ENCODE data around the gene PPARG. TPM values are rescaled to one million over a fixed set of nuclear protein-coding genes. Genes with fewer than 3 reads are reported as not detected.

The PPARG gene
- total and polyA plus RNA-seq, 2 of the 8 experiments (the other 6 are each of a cell fraction or from before 2014, with no cell fraction given): 0.06 TPM; not detected in 1

- Histone ChIP-seq H2BK5ac (ENCODE audit: low read depth, low read length) (no peak overlapping the region), H3K79me1 (ENCODE audit: low read depth, low read length) (no peaks in the 10 kb centered on the region), H3K18ac (ENCODE audit: extremely low read depth, low read length) (no peak overlapping the region), H2BK15ac (ENCODE audit: low read length) (no peak overlapping the region), H2AFZ (ENCODE audit: low read length) (no peak overlapping the region), H3K27ac (ENCODE audit: low read depth, low read length) (no peak overlapping the region), H2BK12ac (ENCODE audit: low read depth, low read length) (no peak overlapping the region), H3K4me2 (ENCODE audit: insufficient read depth in 1 of 2, low read depth in 2 of 2, low read length in 2 of 2) (no peak overlapping the region), H3K4me3 (ENCODE audit: extremely low read depth in 1 of 4, insufficient read depth in 2 of 4, low read depth in 3 of 4, low read length in 4 of 4) (no peak overlapping the region), H3K9me3 (ENCODE audit: insufficient read depth in 2 of 2, low read depth in 1 of 2, low read length in 1 of 2) (no peaks in the 10 kb centered on the region), H3K56ac (replicated peaks; ENCODE audit: insufficient read length, low read depth, low read length) (no peak overlapping the region), H3K36me3 (ENCODE audit: control insufficient read depth in 2 of 4, insufficient read depth in 4 of 4, low read length in 3 of 4) (no peaks in the 10 kb centered on the region), H4K91ac (replicated peaks; ENCODE audit: insufficient read length, low read length) (no peak overlapping the region), H4K20me1 (replicated peaks in 1 of 2; ENCODE audit: control insufficient read depth in 1 of 2, insufficient read depth in 2 of 2, low read length in 2 of 2) (no peaks in the 10 kb centered on the region), H3K14ac (ENCODE audit: insufficient read length) (no peak overlapping the region), H4K5ac (ENCODE audit: insufficient read length, low read depth, low read length) (no peak overlapping the region), H2AK5ac (ENCODE audit: low read depth, low read length) (no peak overlapping the region), H3K79me2 (ENCODE audit: control insufficient read depth in 1 of 2, insufficient read depth in 2 of 2, low read length in 2 of 2) (no peaks in the 10 kb centered on the region), H4K8ac (ENCODE audit: extremely low read depth, insufficient read depth, low read length) (no peak overlapping the region), H3K27me3 (replicated peaks in 1 of 4; ENCODE audit: control insufficient read depth in 3 of 4, extremely low read depth in 1 of 4, insufficient read depth in 3 of 4, low read length in 3 of 4) (no peaks in the 10 kb centered on the region), H3K4me1 (replicated peaks in 1 of 4; ENCODE audit: control insufficient read depth in 3 of 4, insufficient read depth in 4 of 4, low read length in 3 of 4) (no peaks in the 10 kb centered on the region; a peak in 1 of 7 replicates), H3K23me2 (ENCODE audit: low read depth, low read length) (no peaks in the 10 kb centered on the region), H3K23ac (ENCODE audit: insufficient read length) (no peak overlapping the region), H2BK120ac (replicated peaks; ENCODE audit: low read depth, low read length) (no peak overlapping the region), H2BK20ac (ENCODE audit: low read length) (no peak overlapping the region), H3K4ac (replicated peaks; ENCODE audit: insufficient read length, low read depth, low read length) (no peak overlapping the region), H3K9ac (replicated peaks in 1 of 4; ENCODE audit: extremely low read depth in 1 of 4, low read depth in 3 of 4, low read length in 3 of 4) (no peak overlapping the region)
- no peak for DNase-seq (ENCODE audit: low read depth in 1 of 2, low spot score in 2 of 2)
- ChIA-PET POLR2A (ENCODE audit: partially characterized antibody) (interaction anchor here (1.6 kb wide), 1 partner anchor 28 kb away, joined by 7 read pairs; the partner anchor contains the start of gene TSEN2), CTCF (ENCODE audit: partially characterized antibody) (interaction anchor here (4.6 kb wide), 1 partner anchor 15 kb away, joined by 25 read pairs; no protein-coding TSS in a partner anchor)
- no peak for TF ChIP-seq SAP30 (IDR thresholded peaks at IDR 0.05; ENCODE audit: insufficient read depth, insufficient replicate concordance, low read length)
- TF ChIP-seq ASH2L (IDR thresholded peaks at IDR 0.05; ENCODE audit: low read length): no peak
- no peak for TF ChIP-seq RFX5 (IDR thresholded peaks at IDR 0.05; ENCODE audit: borderline replicate concordance, low read depth, low read length)
- TF ChIP-seq NRF1 (IDR thresholded peaks at IDR 0.05; ENCODE audit: low read depth, low read length): no peak
- TF ChIP-seq KDM5A (IDR thresholded peaks at IDR 0.05; ENCODE audit: low read length): no peak
- TF ChIP-seq CHD1 (IDR thresholded peaks at IDR 0.05; ENCODE audit: low read depth, low read length): no peak
- no peak for TF ChIP-seq MAFK (IDR thresholded peaks at IDR 0.05; ENCODE audit: low read depth, low read length)
- no peak for TF ChIP-seq USF2 (IDR thresholded peaks at IDR 0.05; ENCODE audit: low read length)
- no peak for TF ChIP-seq TBP (IDR thresholded peaks at IDR 0.05; ENCODE audit: low read depth, low read length)
- TF ChIP-seq GABPA (IDR thresholded peaks at IDR 0.05; ENCODE audit: borderline replicate concordance, insufficient read depth, low read length): no peak
- WGBS, 2 experiments (ENCODE audit: extremely low coverage in 1 of 2, insufficient coverage in 1 of 2, insufficient read length in 1 of 2, insufficient replicate concordance in 2 of 2, low coverage in 1 of 2, low lambda C conversion rate in 2 of 2, missing lambda C conversion rate in 1 of 2): 93% methylated on average over 3 of the region's 3 CpGs; no CpG with 5 or more reads in 1 of the 2 experiments
- no peak for FAIRE-seq
Observed at GRCh38 chr3:12456441-12456840, 167.6 kb downstream of the PPARG start.
